Measurements from ENCODE around the gene ABCC2. TPM values are rescaled to one million over a fixed set of nuclear protein-coding genes. Genes with fewer than 3 reads are reported as not detected.

The ABCC2 gene
- total RNA-seq, 8 experiments from 2014 or later: 0.11 to 7.9 (median 0.55) TPM

GRCh38 chr10:99781734-99782429 is 558 bp upstream of the ABCC2 start:
- no peak for ATAC-seq (replicated peaks in 6 of 8)
- 50 to 100% (median 81%) methylated on average over 2 to 5 of the region's 5 CpGs; no CpG with 5 or more reads in 3 of the 10 experiments for WGBS, 10 experiments
- no peaks in the 10 kb centered on the region for H3K4me1 ChIP-seq (replicated peaks in 1 of 2)
- no peak overlapping the region for H3K4me3 ChIP-seq
- in situ Hi-C loops (cut with MboI; ENCODE audit: low pct_unique_long_range_greater_than_20kb in 2 of 9, low sequenced_read_pairs in 9 of 9, unreplicated experiment in 9 of 9): no loop called here
- H3K27ac ChIP-seq: no peak overlapping the region

DNA sequence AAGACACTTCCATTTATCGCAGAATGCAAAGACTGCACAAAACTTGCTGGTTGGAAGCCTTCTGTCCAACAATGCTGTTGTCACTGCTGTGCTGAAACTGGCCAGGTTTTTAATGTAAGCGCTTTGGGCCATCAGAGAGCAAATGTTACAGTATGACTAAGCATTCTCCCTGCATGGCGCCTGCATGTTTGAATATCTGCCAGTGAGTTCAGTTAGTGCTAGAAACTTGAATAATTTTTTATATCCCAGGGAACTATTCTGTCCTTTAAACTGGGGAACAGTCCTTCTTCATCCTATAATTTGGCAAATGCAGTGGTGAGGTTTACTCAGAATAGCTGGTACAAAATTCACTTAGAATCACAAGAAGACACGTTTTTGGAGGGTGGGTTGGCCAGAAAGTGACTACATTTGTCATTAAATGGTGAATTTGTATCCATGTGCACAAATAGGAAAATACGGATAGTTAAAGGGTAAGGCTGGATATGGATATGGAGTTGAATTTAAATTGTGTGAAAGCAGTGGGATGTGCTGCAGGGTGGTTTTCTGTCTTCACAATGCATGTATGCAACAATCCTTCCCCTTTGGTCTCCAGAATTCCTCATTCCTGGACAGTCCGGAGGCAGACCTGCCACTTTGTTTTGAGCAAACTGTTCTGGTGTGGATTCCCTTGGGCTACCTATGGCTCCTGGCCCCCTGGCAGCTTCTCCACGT is 1.7 kb downstream of the ABCC2 start:
- 0 to 87% (median 77%) methylated on average over 2 to 6 of the region's 7 CpGs; no CpG with 5 or more reads in 2 of the 10 experiments for WGBS, 10 experiments
- peak in 6 of 8 experiments; percentile 42 to 84 (median 56) for ATAC-seq (replicated peaks in 6 of 8)
- no peak overlapping the region for H3K4me3 ChIP-seq
- in situ Hi-C loops (cut with MboI; ENCODE audit: low pct_unique_long_range_greater_than_20kb in 2 of 9, low sequenced_read_pairs in 9 of 9, unreplicated experiment in 9 of 9): no loop called here
- no peak overlapping the region for H3K27ac ChIP-seq
- no peaks in the 10 kb centered on the region for H3K4me1 ChIP-seq (replicated peaks in 1 of 2)

DNA sequence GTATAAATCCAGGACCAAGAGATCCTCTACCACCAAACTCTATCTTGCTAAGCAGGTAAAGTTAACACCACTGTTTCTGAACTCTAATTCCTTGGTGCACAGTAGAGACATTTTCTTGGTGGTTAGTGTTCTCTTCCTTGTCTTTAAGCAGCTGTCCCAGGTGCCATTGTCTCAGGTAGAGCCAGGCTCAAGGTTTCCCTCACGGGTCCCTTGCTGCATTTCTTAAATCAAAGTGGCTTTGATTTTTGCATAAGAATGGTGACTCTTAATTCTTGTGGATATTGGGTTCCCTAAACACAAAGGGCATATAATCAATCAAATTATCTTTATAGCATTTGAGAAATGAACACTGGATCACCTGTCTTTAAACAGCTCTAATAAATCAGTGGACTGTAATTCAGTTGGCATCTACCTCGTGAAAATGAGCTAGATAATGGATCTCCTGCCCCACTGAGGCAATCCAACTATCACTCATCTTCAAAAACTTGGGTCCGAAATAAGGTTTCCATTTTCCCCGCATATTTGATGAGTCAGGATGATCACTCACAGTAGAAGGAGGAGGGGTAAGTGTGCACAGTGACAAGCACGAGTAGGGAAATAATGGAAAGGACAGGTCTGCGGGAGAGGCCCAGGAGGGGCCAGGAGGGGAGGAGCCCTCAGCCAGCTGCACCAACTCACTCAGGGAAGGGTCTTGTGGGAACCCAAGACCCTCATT is 2.4 kb downstream of the ABCC2 start:
- Histone ChIP-seq H3K27ac (no peak overlapping the region), H3K4me3 (no peak overlapping the region), H3K4me1 (replicated peaks in 1 of 2) (no peaks in the 10 kb centered on the region)
- WGBS, 10 experiments: 0 to 100% (median 53%) methylated on average over 1 to 6 of the region's 6 CpGs
- in situ Hi-C loops (cut with MboI; ENCODE audit: low pct_unique_long_range_greater_than_20kb in 2 of 9, low sequenced_read_pairs in 9 of 9, unreplicated experiment in 9 of 9): no loop called here
- ATAC-seq (replicated peaks in 6 of 8): peak in 2 of 8 experiments; percentile 12 to 13

- in situ Hi-C loops (cut with MboI; ENCODE audit: low pct_unique_long_range_greater_than_20kb in 2 of 9, low sequenced_read_pairs in 9 of 9, unreplicated experiment in 9 of 9): no loop called here
- no peak overlapping the region for H3K27ac ChIP-seq
- ATAC-seq (replicated peaks in 6 of 8): no peak
These were observed 3.2 kb downstream of the ABCC2 start for GRCh38 chr10:99785646-99786045.

GRCh38 chr10:99787311-99787710 is 4.9 kb downstream of the ABCC2 start:
- no peak overlapping the region for H3K27ac ChIP-seq
- in situ Hi-C loops (cut with MboI; ENCODE audit: low pct_unique_long_range_greater_than_20kb in 2 of 9, low sequenced_read_pairs in 9 of 9, unreplicated experiment in 9 of 9): no loop called here
- H3K4me3 ChIP-seq: no peak overlapping the region
- WGBS, 10 experiments: 23 to 88% (median 62%) methylated on average over 1 to 5 of the region's 5 CpGs
- H3K4me1 ChIP-seq (replicated peaks in 1 of 2): no peaks in the 10 kb centered on the region
- no peak for ATAC-seq (replicated peaks in 6 of 8)

More at GRCh38 chr10:99785646-99786045, 3.2 kb downstream of the ABCC2 start:
- no peaks in the 10 kb centered on the region for H3K4me1 ChIP-seq (replicated peaks in 1 of 2)
- H3K4me3 ChIP-seq: no peak overlapping the region
- 71 to 97% (median 89%) methylated on average over 1 to 5 of the region's 6 CpGs; no CpG with 5 or more reads in 3 of the 10 experiments for WGBS, 10 experiments

- Histone ChIP-seq H3K4me1 (replicated peaks in 1 of 2) (no peaks in the 10 kb centered on the region), H3K4me3 (no peak overlapping the region), H3K27ac (no peak overlapping the region)
- no peak for ATAC-seq (replicated peaks in 6 of 8)
- in situ Hi-C loops (cut with MboI; ENCODE audit: low pct_unique_long_range_greater_than_20kb in 2 of 9, low sequenced_read_pairs in 9 of 9, unreplicated experiment in 9 of 9): no loop called here
- 54 to 100% (median 67%) methylated on average over 3 to 7 of the region's 7 CpGs for WGBS, 10 experiments
These were observed 5.5 kb downstream of the ABCC2 start for GRCh38 chr10:99787782-99788445.

DNA sequence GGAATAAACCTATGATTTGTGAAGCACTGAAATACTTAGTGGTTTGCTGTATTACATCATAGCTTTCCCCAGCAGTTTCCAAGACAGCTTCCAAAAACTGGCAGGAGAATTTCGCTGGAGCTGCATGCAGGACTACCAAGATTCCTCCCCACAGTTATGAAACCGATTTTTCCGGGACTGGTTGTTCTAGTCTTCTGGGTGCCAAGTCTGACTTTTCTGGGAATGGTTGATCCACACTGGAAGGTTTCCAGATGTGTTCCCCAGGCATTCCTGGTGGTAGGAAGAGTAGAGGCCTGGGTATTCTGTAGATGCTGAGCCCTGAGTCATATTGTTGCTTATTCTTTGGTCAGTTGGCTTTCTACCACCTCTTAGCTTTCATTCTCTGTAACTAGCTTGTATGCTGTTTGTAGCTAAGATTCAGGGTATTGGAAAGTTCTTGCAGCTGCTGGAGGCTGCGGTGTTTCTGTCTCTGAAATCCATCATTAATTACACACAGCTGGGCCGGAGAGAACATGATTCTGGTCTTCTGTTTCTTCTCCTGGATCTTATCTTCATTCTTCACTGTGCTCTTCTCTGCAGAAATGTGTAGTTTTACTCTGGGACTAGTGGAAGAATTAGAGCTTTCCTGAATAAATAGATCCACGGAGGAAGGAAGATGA is 6.3 kb downstream of the ABCC2 start:
- Histone ChIP-seq H3K4me1 (replicated peaks in 1 of 2) (no peaks in the 10 kb centered on the region), H3K27ac (no peak overlapping the region), H3K4me3 (no peak overlapping the region)
- 6 to 86% (median 65%) methylated on average over 1 to 5 of the region's 6 CpGs; no CpG with 5 or more reads in 1 of the 10 experiments for WGBS, 10 experiments
- in situ Hi-C loops (cut with MboI; ENCODE audit: low pct_unique_long_range_greater_than_20kb in 2 of 9, low sequenced_read_pairs in 9 of 9, unreplicated experiment in 9 of 9): no loop called here
- peak in 2 of 8 experiments; percentile 16 to 35 for ATAC-seq (replicated peaks in 6 of 8)

DNA sequence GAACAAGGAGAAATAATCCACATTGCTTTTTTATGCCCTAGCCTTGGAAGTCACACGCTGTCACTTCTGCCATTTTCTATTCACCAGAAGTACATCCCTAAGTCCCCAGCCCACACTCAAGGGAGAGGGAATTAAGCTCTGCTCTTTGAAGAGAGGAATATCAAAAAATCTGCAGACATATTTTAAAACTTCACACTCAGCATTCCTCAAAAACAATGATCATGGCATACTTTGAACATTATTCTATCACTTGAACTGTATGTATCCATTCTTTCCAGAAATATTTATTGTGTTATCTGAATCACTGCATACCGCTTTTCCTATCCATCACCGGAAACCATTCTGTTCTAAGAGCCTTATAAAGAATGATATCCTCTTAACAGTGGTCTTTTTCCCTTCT is 9.4 kb downstream of the ABCC2 start:
- ATAC-seq (replicated peaks in 6 of 8): no peak
- WGBS, 10 experiments: 84 to 100% (median 93%) methylated on average over 2 to 3 of the region's 3 CpGs; no CpG with 5 or more reads in 2 of the 10 experiments
- in situ Hi-C loops (cut with MboI; ENCODE audit: low pct_unique_long_range_greater_than_20kb in 2 of 9, low sequenced_read_pairs in 9 of 9, unreplicated experiment in 9 of 9): no loop called here

DNA sequence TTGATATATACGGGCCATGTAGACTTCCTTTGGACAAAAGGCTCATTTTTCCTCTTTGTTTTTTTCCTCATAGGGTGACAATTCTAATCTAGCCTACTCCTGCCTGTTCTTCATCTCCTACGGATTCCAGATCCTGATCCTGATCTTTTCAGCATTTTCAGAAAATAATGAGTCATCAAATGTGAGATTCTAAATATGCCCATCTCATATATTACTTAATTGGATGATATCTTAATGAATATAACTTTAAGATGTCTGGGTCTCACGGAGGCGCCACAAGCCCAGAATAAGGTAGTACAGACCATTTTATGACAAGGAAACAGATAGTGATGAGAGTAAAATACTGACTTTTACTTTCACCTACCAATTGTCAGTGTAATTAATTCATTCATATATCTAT is 11.4 kb downstream of the ABCC2 start:
- Histone ChIP-seq H3K27ac (no peak overlapping the region), H3K4me3 (no peak overlapping the region), H3K4me1 (replicated peaks in 1 of 2) (no peaks in the 10 kb centered on the region)
- no peak for ATAC-seq (replicated peaks in 6 of 8)
- in situ Hi-C loops (cut with MboI; ENCODE audit: low pct_unique_long_range_greater_than_20kb in 2 of 9, low sequenced_read_pairs in 9 of 9, unreplicated experiment in 9 of 9): no loop called here
- 68 to 100% (median 96%) methylated on average over 1 to 4 of the region's 4 CpGs for WGBS, 10 experiments

More for the DNA sequence above, 9.4 kb downstream of the ABCC2 start:
- Histone ChIP-seq H3K4me1 (replicated peaks in 1 of 2) (no peaks in the 10 kb centered on the region), H3K4me3 (no peak overlapping the region), H3K27ac (no peak overlapping the region)

DNA sequence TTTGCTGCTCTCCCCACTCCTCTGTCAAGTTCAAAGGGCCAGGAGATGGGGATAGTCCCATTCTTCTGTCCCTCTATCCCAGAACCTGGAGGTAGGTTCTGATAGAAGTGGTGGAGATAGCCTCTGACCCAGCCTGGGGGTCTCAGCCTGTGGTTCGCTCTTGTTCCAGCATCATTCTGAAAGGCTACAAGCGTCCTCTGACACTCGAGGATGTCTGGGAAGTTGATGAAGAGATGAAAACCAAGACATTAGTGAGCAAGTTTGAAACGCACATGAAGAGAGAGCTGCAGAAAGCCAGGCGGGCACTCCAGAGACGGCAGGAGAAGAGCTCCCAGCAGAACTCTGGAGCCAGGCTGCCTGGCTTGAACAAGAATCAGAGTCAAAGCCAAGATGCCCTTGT is 14.5 kb downstream of the ABCC2 start:
- no peak overlapping the region for H3K4me3 ChIP-seq
- no peak for ATAC-seq (replicated peaks in 6 of 8)
- no peaks in the 10 kb centered on the region for H3K4me1 ChIP-seq (replicated peaks in 1 of 2)
- in situ Hi-C loops (cut with MboI; ENCODE audit: low pct_unique_long_range_greater_than_20kb in 2 of 9, low sequenced_read_pairs in 9 of 9, unreplicated experiment in 9 of 9): no loop called here
- 60 to 87% (median 78%) methylated on average over 2 to 6 of the region's 6 CpGs; no CpG with 5 or more reads in 6 of the 10 experiments for WGBS, 10 experiments
- no peak overlapping the region for H3K27ac ChIP-seq

- in situ Hi-C loops (cut with MboI; ENCODE audit: low pct_unique_long_range_greater_than_20kb in 2 of 9, low sequenced_read_pairs in 9 of 9, unreplicated experiment in 9 of 9): no loop called here
- ATAC-seq (replicated peaks in 6 of 8): no peak
- Histone ChIP-seq H3K27ac (no peak overlapping the region), H3K4me1 (replicated peaks in 1 of 2) (no peaks in the 10 kb centered on the region), H3K4me3 (no peak overlapping the region)
- WGBS, 10 experiments: 75 to 100% (median 83%) methylated on average over 1 to 4 of the region's 4 CpGs; no CpG with 5 or more reads in 4 of the 10 experiments
These were observed 15.6 kb downstream of the ABCC2 start for GRCh38 chr10:99798031-99798430.

GRCh38 chr10:99798920-99799319 is 16.5 kb downstream of the ABCC2 start:
- no peak overlapping the region for H3K4me3 ChIP-seq
- 50 to 100% (median 72%) methylated on average over 1 to 2 of the region's 3 CpGs; no CpG with 5 or more reads in 4 of the 10 experiments for WGBS, 10 experiments
- no peaks in the 10 kb centered on the region for H3K4me1 ChIP-seq (replicated peaks in 1 of 2)
- in situ Hi-C loops (cut with MboI; ENCODE audit: low pct_unique_long_range_greater_than_20kb in 2 of 9, low sequenced_read_pairs in 9 of 9, unreplicated experiment in 9 of 9): no loop called here
- no peak overlapping the region for H3K27ac ChIP-seq
- ATAC-seq (replicated peaks in 6 of 8): no peak
